Tibial nerve (tissue), 4 donors: ENCODE data around the gene HEXD. TPM values are rescaled to one million over a fixed set of nuclear protein-coding genes. Genes with fewer than 3 reads are reported as not detected.
"Not testable (repeated sequence)": the region's sequence is repeated elsewhere in the genome, so short reads cannot be mapped to it uniquely, and the experiment has no call there.

Source experiments
- DNase-seq, 2 donors: peaks; one replicate each; pipeline ENCODE4 v3.0.0-alpha.2; 2019; ENCODE audit warnings: low spot score in 2 of 2
- H3K27ac ChIP-seq, 4 donors: fragments of 200-600 bp; sonication (generic) in 3 of 4; one replicate each; pipeline ENCODE4 v1.5.1; 2017 to 2019; ENCODE audit warnings: mild to moderate bottlenecking in 1 of 4
- H3K27me3 ChIP-seq, 2 donors: fragments of 200-600 bp; sonication (generic) in 1 of 2; one replicate each; pipeline versions ENCODE4 v1.5.1 to v1.6.0; 2017 to 2019
- H3K36me3 ChIP-seq, 3 donors: fragments of 200-600 bp; sonication (generic); one replicate each; pipeline ENCODE4 v1.5.1; 2018 to 2019
- H3K4me1 ChIP-seq, 4 donors: fragments of 200-600 bp; sonication (generic) in 3 of 4; one replicate each; pipeline ENCODE4 v1.5.1; 2017 to 2019
- H3K4me3 ChIP-seq, 4 donors: fragments of 200-600 bp; sonication (generic) in 3 of 4; one replicate each; pipeline ENCODE4 v1.5.1; 2017 to 2019; ENCODE audit warnings: mild to moderate bottlenecking in 1 of 4, moderate library complexity in 1 of 4
- H3K9me3 ChIP-seq, 4 donors: fragments of 200-600 bp; sonication (generic) in 3 of 4; one replicate each; pipeline ENCODE4 v1.5.1; 2017 to 2019
- CTCF ChIP-seq, 5 experiments: fragments of 200-600 bp in 3 of 5; fragments of 450-650 bp in 2 of 5; sonication (generic) in 3 of 5; IDR thresholded peaks; one replicate each; pipeline ENCODE4 v1.5.1; 2016 to 2019; ENCODE audit warnings: antibody characterized with exemption in 5 of 5, mild to moderate bottlenecking in 3 of 5, moderate library complexity in 2 of 5
- EP300 ChIP-seq, 2 donors: sonication (generic); formaldehyde crosslinking; IDR thresholded peaks; one replicate each; pipeline ENCODE4 v1.6.1; 2017; ENCODE audit warnings: antibody characterized with exemption in 2 of 2, mild to moderate bottlenecking in 1 of 2
- POLR2A ChIP-seq, 2 donors: fragments of 450-650 bp; IDR thresholded peaks; one replicate each; pipeline ENCODE4 v1.6.1; 2017; ENCODE audit warnings: antibody characterized with exemption in 2 of 2, mild to moderate bottlenecking in 2 of 2, moderate library complexity in 2 of 2
- WGBS, 2 donors: methylation state at CpG; one replicate each; pipeline ENCODE4 v1.1.5; 2018; 5-methylcytosine and 5-hydroxymethylcytosine counted together
- total RNA-seq, 4 donors: library from RNA; depleted of rRNA; stranded (reverse); fragments of >200 nt; gene quantifications; one replicate each; pipeline ENCODE4 v1.1.0, GENCODE V29; 2016

Gene HEXD
- total RNA-seq, 4 donors from 2014 or later: 65.6 to 143 (median 95.1) TPM

- no peaks in the 10 kb centered on the region for H3K9me3 ChIP-seq
- peak overlapping the region; percentile 74 to 99 (median 90) for H3K4me3 ChIP-seq
- peak in 1 of 2 donors; percentile 39 for DNase-seq
- TF ChIP-seq POLR2A (IDR thresholded peaks at IDR 0.05): no peak
- TF ChIP-seq EP300 (IDR thresholded peaks at IDR 0.05): no peak
- TF ChIP-seq CTCF (IDR thresholded peaks at IDR 0.05): no peak
- peaks cover 0 to 41% (median 19%) of the 10 kb centered on the region in 4 donors for H3K4me1 ChIP-seq
- H3K27me3 ChIP-seq: no peaks in the 10 kb centered on the region
- 58 to 60% methylated on average over 10 of the region's 10 CpGs for WGBS, 2 donors
- peak overlapping the region; percentile 100 for H3K27ac ChIP-seq
- peaks cover 0 to 24% (median 14%) of the 10 kb centered on the region in 3 donors for H3K36me3 ChIP-seq
Observed at GRCh38 chr17:82457073-82457928, 39.2 kb downstream of the HEXD start.

- peak in 1 of 2 donors; percentile 84 for DNase-seq
- no peaks in the 10 kb centered on the region for H3K9me3 ChIP-seq
- peak overlapping the region; percentile 100 for H3K27ac ChIP-seq
- peaks cover 0 to 29% (median 14%) of the 10 kb centered on the region in 3 donors for H3K36me3 ChIP-seq
- WGBS, 2 donors: 0 to 2% methylated on average over 8 of the region's 8 CpGs
- no peaks in the 10 kb centered on the region for H3K27me3 ChIP-seq
- peak in 1 of 2 donors; percentile 41 for TF ChIP-seq EP300 (IDR thresholded peaks at IDR 0.05)
- no peak for TF ChIP-seq POLR2A (IDR thresholded peaks at IDR 0.05)
- no peak for TF ChIP-seq CTCF (IDR thresholded peaks at IDR 0.05)
- peaks cover 0 to 42% (median 19%) of the 10 kb centered on the region in 4 donors for H3K4me1 ChIP-seq
- peak overlapping the region; percentile 74 to 99 (median 90) for H3K4me3 ChIP-seq
Observed at GRCh38 chr17:82457929-82458178, 39.7 kb downstream of the HEXD start.

GRCh38 chr17:82458179-82458884 is 40.2 kb downstream of the HEXD start, which contains the start of gene NARF:
NARF (plus strand) TSS chr17:82458741; CDS start chr17:82458804, 63 bp downstream.
- Histone ChIP-seq H3K4me1 (peaks cover 0 to 42% (median 19%) of the 10 kb centered on the region in 4 donors), H3K36me3 (peaks cover 0 to 32% (median 14%) of the 10 kb centered on the region in 3 donors), H3K9me3 (no peaks in the 10 kb centered on the region), H3K4me3 (peak within 1 kb of the TSS; percentile 74 to 99 (median 90)), H3K27me3 (no peaks in the 10 kb centered on the region), H3K27ac (peak within 1 kb of the TSS; percentile 100)
- DNase-seq: peak; percentile 92 to 93
- TF ChIP-seq CTCF (IDR thresholded peaks at IDR 0.05) (peak in 2 of 5 experiments; percentile 52 to 62), POLR2A (IDR thresholded peaks at IDR 0.05) (peak; percentile 98 to 99), EP300 (IDR thresholded peaks at IDR 0.05) (peak; percentile 3 to 98)
- 0 to 1% methylated on average over 11 to 28 of the region's 85 CpGs for WGBS, 2 donors

GRCh38 chr17:82458885-82459424 is 40.8 kb downstream of the HEXD start:
- Histone ChIP-seq H3K27ac (peak overlapping the region; percentile 100), H3K4me3 (peak overlapping the region; percentile 74 to 99 (median 90)), H3K9me3 (no peaks in the 10 kb centered on the region), H3K27me3 (no peaks in the 10 kb centered on the region), H3K4me1 (peaks cover 0 to 47% (median 19%) of the 10 kb centered on the region in 4 donors), H3K36me3 (peaks cover 0 to 39% (median 14%) of the 10 kb centered on the region in 3 donors)
- 1% methylated on average over 30 to 38 of the region's 62 CpGs for WGBS, 2 donors
- TF ChIP-seq POLR2A (IDR thresholded peaks at IDR 0.05) (no peak), CTCF (IDR thresholded peaks at IDR 0.05) (no peak), EP300 (IDR thresholded peaks at IDR 0.05) (no peak)
- no peak for DNase-seq

GRCh38 chr17:82459936-82460335 is 41.8 kb downstream of the HEXD start:
- H3K36me3 ChIP-seq: peaks cover 0 to 48% (median 20%) of the 10 kb centered on the region in 3 donors
- H3K27ac ChIP-seq: peak overlapping the region in 1 of 4 donors; percentile 100
- peak overlapping the region in 1 of 4 donors; percentile 99 for H3K4me3 ChIP-seq

More at GRCh38 chr17:82459936-82460335, 41.8 kb downstream of the HEXD start:
- not testable (repeated sequence) for H3K9me3 ChIP-seq, DNase-seq, H3K27me3 ChIP-seq
- 87 to 90% methylated on average over 9 of the region's 9 CpGs for WGBS, 2 donors
- peaks cover 0 to 51% (median 19%) of the 10 kb centered on the region in 4 donors for H3K4me1 ChIP-seq
